SK-N-SH treated with all-trans-retinoic acid at 6 μM for 48 hours (cell line): ENCODE results near the gene HS6ST3.

Experiments used
- ARNTL ChIP-seq: fragments of 450-650 bp; formaldehyde crosslinking; IDR thresholded peaks from 2 replicates; pipeline ENCODE4 v1.5.0; 2020; ENCODE audit warnings: low read depth, mild to moderate bottlenecking, moderate library complexity, borderline replicate concordance
- PATZ1 ChIP-seq: fragments of 250-450 bp; sonication (Bioruptor Pico); IDR thresholded peaks from 2 replicates; pipeline ENCODE4 v1.8.0; 2020; ENCODE audit warnings: mild to moderate bottlenecking, moderate library complexity, borderline replicate concordance
- TOX ChIP-seq: fragments of 250-450 bp; sonication (Bioruptor Pico); IDR thresholded peaks from 2 replicates; pipeline ENCODE4 v1.8.0; 2021; ENCODE audit warnings: mild to moderate bottlenecking, moderate library complexity, borderline replicate concordance
- ZFP3 ChIP-seq: fragments of 250-450 bp; sonication (Bioruptor Pico); IDR thresholded peaks from 2 replicates; pipeline ENCODE4 v1.5.0; 2020; ENCODE audit warnings: mild to moderate bottlenecking, moderate library complexity
- ZFP30 ChIP-seq: fragments of 450-650 bp; formaldehyde crosslinking; IDR thresholded peaks from 2 replicates; pipeline ENCODE4 v1.5.0; 2022; ENCODE audit warnings: mild to moderate bottlenecking, moderate library complexity

GRCh38 chr13:96100457-96101220 is 10.7 kb downstream of the HS6ST3 start:
- TF ChIP-seq ARNTL (CRISPR knock-in tag) = no peak
- TF ChIP-seq TOX (CRISPR knock-in tag) = no peak
- no peak for TF ChIP-seq ZFP30 (CRISPR knock-in tag)
- TF ChIP-seq ZFP3 = no peak
- TF ChIP-seq PATZ1 = no peak
